IMR-90 (cell line): ENCODE data around the gene NLRP1. TPM values are rescaled to one million over a fixed set of nuclear protein-coding genes. Genes with fewer than 3 reads are reported as not detected.

Experiments used
- ATAC-seq: fragments of 200-7000 bp; cut with Tn5 transposase; 2 replicates; pipeline ENCODE4 v1.9.1; 2020; ENCODE audit warnings: low read depth, mild to moderate bottlenecking, moderate library complexity
- BruUV-seq: library from RNA; stranded (reverse); fragments of 400-500 nt; replicated peaks from 2 replicates; lab custom pipeline; 2021; lab: Mats Ljungman, UMichigan
- CTCF ChIA-PET: fragments of 300-600 bp; formaldehyde crosslinking; extraction: SDS; loops from one replicate; lab custom pipeline; 2021; ENCODE audit warnings: antibody characterized with exemption; lab: Yijun Ruan, JAX
- POLR2A ChIA-PET: fragments of 300-600 bp; sonication (Branson Sonifier 250); formaldehyde crosslinking; loops from one replicate; lab custom pipeline; 2022; ENCODE audit warnings: antibody characterized with exemption; ENCODE audit not compliant: unreplicated experiment; lab: Charles Lee
- DNase-seq: peaks from one replicate; pipeline ENCODE4 v3.0.0; 2013
- H2AFZ ChIP-seq: replicated peaks from 2 replicates; pipeline ENCODE3; 2013; ENCODE audit warnings: low read length, mild to moderate bottlenecking; ENCODE audit not compliant: poor library complexity
- H2AK5ac ChIP-seq: 2 replicates; pipeline ENCODE4 v1.6.1; 2013; ENCODE audit warnings: low read depth, low read length, inconsistent platforms
- H2AK9ac ChIP-seq: replicated peaks from 2 replicates; pipeline ENCODE3; 2013; ENCODE audit warnings: mild to moderate bottlenecking, low read depth, low read length, moderate library complexity; ENCODE audit not compliant: poor library complexity
- H2BK120ac ChIP-seq: 2 replicates; pipeline ENCODE4 v1.6.1; 2013; ENCODE audit warnings: low read depth, low read length, inconsistent platforms
- H2BK15ac ChIP-seq: 3 replicates; pipeline ENCODE4 v1.6.1; 2013; ENCODE audit warnings: low read depth, low read length, inconsistent platforms
- H2BK20ac ChIP-seq: 2 replicates; pipeline ENCODE4 v1.6.1; 2013; ENCODE audit warnings: low read depth, mild to moderate bottlenecking, inconsistent platforms, low read length, moderate library complexity
- H2BK5ac ChIP-seq: 2 replicates; pipeline ENCODE4 v1.6.1; 2013; ENCODE audit warnings: mild to moderate bottlenecking, low read depth, low read length, inconsistent platforms; ENCODE audit not compliant: poor library complexity, severe bottlenecking
- H3K14ac ChIP-seq: replicated peaks from 2 replicates; pipeline ENCODE4 v1.6.1; 2013; ENCODE audit warnings: low read depth, low read length, inconsistent platforms
- H3K18ac ChIP-seq: 2 replicates; pipeline ENCODE4 v1.6.1; 2013; ENCODE audit warnings: low read depth, low read length, control low read depth
- H3K23ac ChIP-seq: 2 replicates; pipeline ENCODE4 v1.6.1; 2013; ENCODE audit warnings: low read depth, low read length, inconsistent platforms
- H3K27ac ChIP-seq: 2 replicates; pipeline ENCODE4 v1.5.1; 2013; ENCODE audit warnings: mild to moderate bottlenecking, control low read depth, low read length; ENCODE audit not compliant: insufficient read depth
- H3K27me3 ChIP-seq: 2 replicates; pipeline ENCODE4 v1.6.1; 2013; ENCODE audit warnings: low read length; ENCODE audit not compliant: control insufficient read depth, insufficient read depth
- H3K36me3 ChIP-seq: 2 replicates; pipeline ENCODE4 v1.6.1; 2013; ENCODE audit warnings: low read length, mixed read lengths; ENCODE audit not compliant: control insufficient read depth, insufficient read depth
- H3K4ac ChIP-seq: 2 replicates; pipeline ENCODE4 v1.6.1; 2013; ENCODE audit warnings: low read depth, low read length, inconsistent platforms
- H3K4me1 ChIP-seq: 2 replicates; pipeline ENCODE4 v1.6.1; 2013; ENCODE audit warnings: low read length, mixed read lengths; ENCODE audit not compliant: control insufficient read depth, insufficient read depth
- H3K4me2 ChIP-seq: 2 replicates; pipeline ENCODE4 v1.6.1; 2013; ENCODE audit warnings: low read depth, mild to moderate bottlenecking, control low read depth, low read length, moderate library complexity
- H3K4me3 ChIP-seq: 2 replicates; pipeline ENCODE4 v1.5.1; 2013; ENCODE audit warnings: low read depth, mild to moderate bottlenecking, control low read depth, low read length, moderate library complexity; ENCODE audit not compliant: insufficient read depth
- H3K56ac ChIP-seq: 2 replicates; pipeline ENCODE4 v1.6.1; 2013; ENCODE audit warnings: low read length, inconsistent platforms; ENCODE audit not compliant: insufficient read depth; ENCODE audit errors: extremely low read depth
- H3K79me1 ChIP-seq, 2 experiments: 2 replicates each; pipeline ENCODE4 v1.6.1; 2013; ENCODE audit warnings: low read length in 2 of 2, inconsistent platforms in 1 of 2, low read depth in 1 of 2
- H3K9ac ChIP-seq: 2 replicates; pipeline ENCODE4 v1.6.1; 2013; ENCODE audit warnings: low read depth, low read length, control low read depth
- H3K9me1 ChIP-seq: 2 replicates; pipeline ENCODE4 v1.6.1; 2013; ENCODE audit warnings: low read length, inconsistent platforms; ENCODE audit not compliant: insufficient read depth
- H3K9me3 ChIP-seq: 2 replicates; pipeline ENCODE4 v1.6.1; 2013; ENCODE audit warnings: low read length; ENCODE audit not compliant: control insufficient read depth, insufficient read depth
- H4K20me1 ChIP-seq: 2 replicates; pipeline ENCODE4 v1.6.1; 2013; ENCODE audit warnings: low read length, inconsistent platforms; ENCODE audit not compliant: insufficient read depth
- H4K5ac ChIP-seq: 2 replicates; pipeline ENCODE4 v1.6.1; 2013; ENCODE audit warnings: mild to moderate bottlenecking, low read depth, low read length, control low read depth
- H4K8ac ChIP-seq, 2 experiments: 2 replicates each; pipeline ENCODE4 v1.6.1; 2013; ENCODE audit warnings: low read depth in 2 of 2, low read length in 2 of 2, control low read depth in 1 of 2, inconsistent platforms in 1 of 2
- H4K91ac ChIP-seq: 2 replicates; pipeline ENCODE4 v1.6.1; 2013; ENCODE audit warnings: low read depth, low read length, inconsistent platforms; ENCODE audit not compliant: insufficient read depth
- BHLHE40 ChIP-seq: fragments of 150-350 bp; IDR thresholded peaks from 2 replicates; pipeline ENCODE4 v1.6.1; 2016; ENCODE audit warnings: mild to moderate bottlenecking, low read depth, low read length
- CEBPB ChIP-seq: IDR thresholded peaks from 2 replicates; pipeline ENCODE4 v1.6.1; 2012; ENCODE audit warnings: low read depth, low read length, improper control_type of control experiment
- MAFK ChIP-seq: IDR thresholded peaks from 2 replicates; pipeline ENCODE4 v1.6.1; 2012; ENCODE audit warnings: low read depth, low read length, improper control_type of control experiment
- MAZ ChIP-seq: IDR thresholded peaks from 2 replicates; pipeline ENCODE4 v1.6.1; 2012; ENCODE audit warnings: low read depth, mild to moderate bottlenecking, low read length, improper control_type of control experiment, moderate library complexity, borderline replicate concordance
- POLR2A ChIP-seq: IDR thresholded peaks from 2 replicates; pipeline ENCODE4 v1.6.1; 2012; ENCODE audit warnings: mild to moderate bottlenecking, low read depth, low read length
- RCOR1 ChIP-seq: IDR thresholded peaks from 2 replicates; pipeline ENCODE4 v1.6.1; 2012; ENCODE audit warnings: mild to moderate bottlenecking, low read length, improper control_type of control experiment; ENCODE audit not compliant: insufficient replicate concordance
- RFX5 ChIP-seq: IDR thresholded peaks from 2 replicates; pipeline ENCODE4 v1.8.0; 2012; ENCODE audit warnings: low read depth, mild to moderate bottlenecking, low read length, moderate library complexity
- WGBS, 2 experiments: methylation state at CpG; one replicate each; pipeline versions ENCODE4 v1.1.5 to v1.1.7; 2013; ENCODE audit warnings: missing lambda C conversion rate in 2 of 2; ENCODE audit not compliant: insufficient read length in 1 of 2; ENCODE audit errors: extremely low coverage in 2 of 2; 5-methylcytosine and 5-hydroxymethylcytosine counted together
- dilution Hi-C: fragments of 300-500 bp; cut with HindIII; formaldehyde crosslinking; loops from one replicate; pipeline ENCODE4 v1.14.3; 2018; ENCODE audit warnings: low sequenced_read_pairs; ENCODE audit not compliant: unreplicated experiment
- in situ Hi-C: fragments of 300-500 bp; cut with MboI; formaldehyde crosslinking; loops from 3 replicates; pipeline ENCODE4 v1.14.3; 2019; ENCODE audit warnings: low sequenced_read_pairs, inconsistent platforms, mixed read lengths
- intact Hi-C: fragments of 100-400 bp; cut with micrococcal nuclease; formaldehyde crosslinking; loops from 2 replicates; pipeline ENCODE4 v1.10.0; 2022
- polyA plus RNA-seq, 3 experiments: library from polyadenylated mRNA; depleted of rRNA; stranded (reverse); fragments of >200 nt; gene quantifications; 2 replicates each; pipeline ENCODE4 v1.2.3, GENCODE V29; 2012; ENCODE audit warnings: low replicate concordance in 1 of 3
- total RNA-seq: library from RNA; depleted of rRNA; stranded (reverse); fragments of >200 nt; gene quantifications from 2 replicates; pipeline ENCODE4 v1.2.3, GENCODE V29; 2012
- TF ChIP-seq, protein P1 (sequence below): fragments of 150-350 bp; IDR thresholded peaks from 2 replicates; pipeline ENCODE4 v1.6.1; 2017; ENCODE audit warnings: mild to moderate bottlenecking, antibody characterized with exemption, low read length, low read depth

Gene NLRP1
- total and polyA plus RNA-seq, 2 of the 4 experiments (the other 2 are of a cell fraction) = 134 to 340 TPM

DNA sequence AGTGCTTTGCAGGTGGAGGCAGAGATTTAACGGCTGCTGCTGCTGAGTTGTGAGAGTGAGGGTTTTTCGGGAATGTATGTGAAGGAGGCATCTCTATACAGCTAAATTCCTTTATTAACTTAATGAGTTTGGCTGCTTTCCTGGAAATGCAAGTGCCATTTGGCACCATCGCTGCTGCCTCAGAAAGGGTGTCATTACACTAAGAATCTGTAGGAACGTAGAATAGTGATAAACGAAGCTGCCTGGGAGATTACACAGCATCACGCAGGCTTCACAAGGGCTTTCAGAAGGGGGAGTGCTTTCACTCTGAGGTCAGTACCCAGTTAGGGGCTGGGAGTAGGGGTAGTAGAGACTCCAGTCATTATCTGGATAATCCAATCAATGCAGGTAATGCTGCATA lies 14.1 kb upstream of the NLRP1 start:
- Histone ChIP-seq H4K8ac (no peak overlapping the region), H3K56ac (no peak overlapping the region), H3K23ac (no peak overlapping the region), H3K9me3 (no peaks in the 10 kb centered on the region), H2BK5ac (no peak overlapping the region), H2BK15ac (no peak overlapping the region), H4K91ac (no peak overlapping the region), H3K79me1 (no peaks in the 10 kb centered on the region), H3K9me1 (no peaks in the 10 kb centered on the region), H3K4me2 (no peak overlapping the region), H3K4ac (no peak overlapping the region), H3K18ac (no peak overlapping the region), H3K36me3 (no peaks in the 10 kb centered on the region), H2BK120ac (no peak overlapping the region), H4K20me1 (no peaks in the 10 kb centered on the region), H2AFZ (no peak overlapping the region), H3K27me3 (peaks cover 32% of the 10 kb centered on the region), H3K9ac (no peak overlapping the region), H2AK5ac (no peak overlapping the region), H3K27ac (no peak overlapping the region), H2BK20ac (no peak overlapping the region), H3K4me3 (no peak overlapping the region), H3K14ac (no peak overlapping the region), H2AK9ac (no peak overlapping the region), H3K4me1 (no peaks in the 10 kb centered on the region), H4K5ac (no peak overlapping the region)
- TF ChIP-seq RCOR1 (no peak), CEBPB (no peak), RFX5 (no peak), MAFK (no peak), POLR2A (no peak), MAZ (no peak), BHLHE40 (no peak)
- TF ChIP-seq, protein P1, sequence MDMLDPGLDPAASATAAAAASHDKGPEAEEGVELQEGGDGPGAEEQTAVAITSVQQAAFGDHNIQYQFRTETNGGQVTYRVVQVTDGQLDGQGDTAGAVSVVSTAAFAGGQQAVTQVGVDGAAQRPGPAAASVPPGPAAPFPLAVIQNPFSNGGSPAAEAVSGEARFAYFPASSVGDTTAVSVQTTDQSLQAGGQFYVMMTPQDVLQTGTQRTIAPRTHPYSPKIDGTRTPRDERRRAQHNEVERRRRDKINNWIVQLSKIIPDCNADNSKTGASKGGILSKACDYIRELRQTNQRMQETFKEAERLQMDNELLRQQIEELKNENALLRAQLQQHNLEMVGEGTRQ = no peak
- intact Hi-C loops = no loop called here
- WGBS, 2 experiments = no CpG with 5 or more reads among the region's 6 CpGs
- in situ Hi-C loops = no loop called here
- no TSS peak for BruUV-seq
- DNase-seq (no peak), ATAC-seq (no peak)
- ChIA-PET CTCF (no interaction called here), POLR2A (no interaction called here)
- dilution Hi-C loops = no loop called here
